Fibroblast of lung (primary cell): ENCODE measurements around the gene POPDC2. TPM values are rescaled to one million over a fixed set of nuclear protein-coding genes. Genes with fewer than 3 reads are reported as not detected.
A peak's percentile ranks its signal among the peaks of the same experiment; 100 is the strongest.

ENCODE experiments used
- DNase-seq, 2 donors: peaks; one replicate each; pipeline versions ENCODE4 v3.0.0 to v3.0.0-alpha.2; 2010; ENCODE audit warnings: low read depth in 2 of 2
- H2AFZ ChIP-seq: 2 replicates; pipeline ENCODE4 v1.5.1; 2012; ENCODE audit warnings: low read length, control low read depth, inconsistent platforms
- H3K27ac ChIP-seq: 2 replicates; pipeline ENCODE4 v1.5.1; 2011; ENCODE audit warnings: low read length, control low read depth; ENCODE audit not compliant: insufficient read depth
- H3K27me3 ChIP-seq: 2 replicates; pipeline ENCODE4 v1.5.1; 2011; ENCODE audit warnings: mild to moderate bottlenecking, low read length; ENCODE audit not compliant: control insufficient read depth, insufficient read depth
- H3K36me3 ChIP-seq: 2 replicates; pipeline ENCODE4 v1.5.1; 2011; ENCODE audit warnings: low read length; ENCODE audit not compliant: control insufficient read depth, insufficient read depth
- H3K4me1 ChIP-seq: 2 replicates; pipeline ENCODE4 v1.5.1; 2011; ENCODE audit warnings: low read length; ENCODE audit not compliant: control insufficient read depth, insufficient read depth; ENCODE audit errors: extremely low read depth
- H3K4me2 ChIP-seq: 2 replicates; pipeline ENCODE4 v1.5.1; 2011; ENCODE audit warnings: low read length, control low read depth; ENCODE audit not compliant: insufficient read depth; ENCODE audit errors: extremely low read depth
- H3K4me3 ChIP-seq, 4 experiments: fragments of 200-600 bp in 1 of 4; sonication (generic) in 1 of 4; replicated peaks in 1 of 4; 2 replicates each; pipeline ENCODE4 v1.5.1; 2011 to 2016; ENCODE audit warnings: low read length in 4 of 4, low read depth in 3 of 4, mild to moderate bottlenecking in 3 of 4, control low read depth in 2 of 4, inconsistent platforms in 1 of 4, mixed read lengths in 1 of 4; ENCODE audit not compliant: insufficient read depth in 1 of 4; ENCODE audit errors: control extremely low read depth in 1 of 4
- H3K79me2 ChIP-seq: 2 replicates; pipeline ENCODE4 v1.5.1; 2012; ENCODE audit warnings: mild to moderate bottlenecking, low read length, inconsistent platforms; ENCODE audit not compliant: control insufficient read depth, insufficient read depth
- H3K9ac ChIP-seq: 2 replicates; pipeline ENCODE4 v1.5.1; 2011; ENCODE audit warnings: mild to moderate bottlenecking, low read length, control low read depth; ENCODE audit not compliant: insufficient read depth
- H3K9me3 ChIP-seq: 2 replicates; pipeline ENCODE4 v1.5.1; 2012; ENCODE audit warnings: low read depth, low read length; ENCODE audit not compliant: control insufficient read depth, insufficient read depth
- H4K20me1 ChIP-seq: 2 replicates; pipeline ENCODE4 v1.5.1; 2011; ENCODE audit warnings: low read length; ENCODE audit not compliant: control insufficient read depth, insufficient read depth; ENCODE audit errors: extremely low read depth
- EZH2 ChIP-seq: IDR thresholded peaks from 2 replicates; pipeline ENCODE4 v1.5.1; 2012; ENCODE audit warnings: low read length, control low read depth, mild to moderate bottlenecking; ENCODE audit errors: missing control alignments
- polyA plus RNA-seq, 2 donors: library from polyadenylated mRNA; depleted of rRNA in 1 of 2; stranded (reverse) in 1 of 2; unstranded in 1 of 2; fragments of >200 nt; gene quantifications; 2 replicates each; pipeline ENCODE4 v1.2.1, GENCODE V29; 2011 to 2012; ENCODE audit warnings: missing spikeins in 1 of 2
- total RNA-seq: library from RNA; depleted of rRNA; stranded (reverse); fragments of >200 nt; gene quantifications from 2 replicates; pipeline ENCODE4 v1.2.1, GENCODE V29; 2014
- TF ChIP-seq, protein P1 (sequence below), 2 donors: IDR thresholded peaks in 1 of 2; conservative IDR thresholded peaks in 1 of 2; 1 replicate in 1 of 2; 2 replicates in 1 of 2; pipeline ENCODE4 v1.5.1; 2011 to 2012; ENCODE audit warnings: low read length in 2 of 2, control low read depth in 1 of 2, inconsistent platforms in 1 of 2, low read depth in 1 of 2, mild to moderate bottlenecking in 1 of 2

Gene POPDC2
- total and polyA plus RNA-seq, 2 donors (not counting 1 experiment from before 2014, with no cell fraction given), result 0.17 to 0.26 TPM

GRCh38 chr3:119600732-119601131 lies 59.7 kb downstream of the POPDC2 start:
- no peaks in the 10 kb centered on the region for H3K79me2 ChIP-seq
- H3K4me3 ChIP-seq, result no peak overlapping the region
- H2AFZ ChIP-seq, result no peak overlapping the region
- no peaks in the 10 kb centered on the region for H4K20me1 ChIP-seq
- no peak overlapping the region for H3K4me2 ChIP-seq
- no peak overlapping the region for H3K27ac ChIP-seq
- H3K9ac ChIP-seq, result no peak overlapping the region
- no peaks in the 10 kb centered on the region for H3K36me3 ChIP-seq
- no peaks in the 10 kb centered on the region for H3K4me1 ChIP-seq
- no peak for DNase-seq
- no peaks in the 10 kb centered on the region for H3K9me3 ChIP-seq
- no peaks in the 10 kb centered on the region for H3K27me3 ChIP-seq
- TF ChIP-seq, protein P1, sequence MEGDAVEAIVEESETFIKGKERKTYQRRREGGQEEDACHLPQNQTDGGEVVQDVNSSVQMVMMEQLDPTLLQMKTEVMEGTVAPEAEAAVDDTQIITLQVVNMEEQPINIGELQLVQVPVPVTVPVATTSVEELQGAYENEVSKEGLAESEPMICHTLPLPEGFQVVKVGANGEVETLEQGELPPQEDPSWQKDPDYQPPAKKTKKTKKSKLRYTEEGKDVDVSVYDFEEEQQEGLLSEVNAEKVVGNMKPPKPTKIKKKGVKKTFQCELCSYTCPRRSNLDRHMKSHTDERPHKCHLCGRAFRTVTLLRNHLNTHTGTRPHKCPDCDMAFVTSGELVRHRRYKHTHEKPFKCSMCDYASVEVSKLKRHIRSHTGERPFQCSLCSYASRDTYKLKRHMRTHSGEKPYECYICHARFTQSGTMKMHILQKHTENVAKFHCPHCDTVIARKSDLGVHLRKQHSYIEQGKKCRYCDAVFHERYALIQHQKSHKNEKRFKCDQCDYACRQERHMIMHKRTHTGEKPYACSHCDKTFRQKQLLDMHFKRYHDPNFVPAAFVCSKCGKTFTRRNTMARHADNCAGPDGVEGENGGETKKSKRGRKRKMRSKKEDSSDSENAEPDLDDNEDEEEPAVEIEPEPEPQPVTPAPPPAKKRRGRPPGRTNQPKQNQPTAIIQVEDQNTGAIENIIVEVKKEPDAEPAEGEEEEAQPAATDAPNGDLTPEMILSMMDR (conservative IDR thresholded peaks at IDR 0.05 in 1 of 2, IDR thresholded peaks at IDR 0.05 in 1 of 2; ENCODE audit: low read depth in 1 of 2, low read length in 2 of 2), result peak; percentile 22 to 28
- no peak for TF ChIP-seq EZH2

- H3K27ac ChIP-seq, result no peak overlapping the region
- H3K9me3 ChIP-seq, result no peaks in the 10 kb centered on the region
- no peak for DNase-seq
- no peak overlapping the region for H2AFZ ChIP-seq
- H3K4me2 ChIP-seq, result no peak overlapping the region
- TF ChIP-seq, protein P1 (conservative IDR thresholded peaks at IDR 0.05 in 1 of 2, IDR thresholded peaks at IDR 0.05 in 1 of 2; ENCODE audit: low read depth in 1 of 2, low read length in 2 of 2), result no peak
- no peak for TF ChIP-seq EZH2
- no peaks in the 10 kb centered on the region for H3K4me1 ChIP-seq
- H4K20me1 ChIP-seq, result no peaks in the 10 kb centered on the region
- no peak overlapping the region for H3K4me3 ChIP-seq
- H3K79me2 ChIP-seq, result no peaks in the 10 kb centered on the region
- no peaks in the 10 kb centered on the region for H3K27me3 ChIP-seq
- H3K9ac ChIP-seq, result no peak overlapping the region
- H3K36me3 ChIP-seq, result no peaks in the 10 kb centered on the region
Measured at GRCh38 chr3:119599558-119600174, 60.7 kb downstream of the POPDC2 start.

GRCh38 chr3:119598410-119599098 lies 61.8 kb downstream of the POPDC2 start:
- no peaks in the 10 kb centered on the region for H4K20me1 ChIP-seq
- H3K36me3 ChIP-seq, result no peaks in the 10 kb centered on the region
- TF ChIP-seq, protein P1 (conservative IDR thresholded peaks at IDR 0.05 in 1 of 2, IDR thresholded peaks at IDR 0.05 in 1 of 2; ENCODE audit: low read depth in 1 of 2, low read length in 2 of 2), result no peak
- TF ChIP-seq EZH2, result no peak
- H3K4me2 ChIP-seq, result no peak overlapping the region
- no peak overlapping the region for H3K9ac ChIP-seq
- no peaks in the 10 kb centered on the region for H3K9me3 ChIP-seq
- no peak overlapping the region for H3K4me3 ChIP-seq
- no peaks in the 10 kb centered on the region for H3K27me3 ChIP-seq
- DNase-seq, result no peak
- no peak overlapping the region for H2AFZ ChIP-seq
- no peak overlapping the region for H3K27ac ChIP-seq
- no peaks in the 10 kb centered on the region for H3K4me1 ChIP-seq
- H3K79me2 ChIP-seq, result no peaks in the 10 kb centered on the region
